Measurements from ENCODE around the gene XPNPEP2. TPM values are rescaled to one million over a fixed set of nuclear protein-coding genes. Genes with fewer than 3 reads are reported as not detected.

Gene XPNPEP2
- total and polyA plus RNA-seq, 9 donors: 3.0 to 12.9 (median 4.7) TPM

DNA sequence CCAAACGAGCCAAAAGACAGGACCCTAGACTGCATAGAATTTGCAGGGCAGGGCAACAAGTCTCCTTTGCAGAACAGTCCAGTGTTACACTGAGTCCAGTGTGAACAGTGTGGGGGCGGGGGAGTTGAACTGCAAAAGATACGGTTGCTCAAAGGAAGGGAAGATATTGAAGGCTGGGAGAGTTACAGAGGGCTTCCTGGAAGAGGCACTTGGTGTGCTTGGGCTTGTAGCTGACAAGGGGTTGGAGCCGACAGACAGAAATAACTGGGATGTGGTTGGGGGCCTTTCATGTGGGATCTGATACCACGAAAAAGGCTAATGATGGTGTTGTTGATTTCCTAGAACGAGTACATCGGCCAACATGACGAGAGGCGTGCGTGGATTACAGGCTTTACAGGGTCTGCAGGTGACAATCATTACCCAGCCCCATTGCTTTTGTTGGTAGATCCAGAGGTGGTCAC is 6.1 kb downstream of the XPNPEP2 start:
- Histone ChIP-seq H3K27me3 (ENCODE audit: control insufficient read depth, insufficient read depth, low read length) (peaks cover 31% of the 10 kb centered on the region), H3K27ac (ENCODE audit: low read length) (no peak overlapping the region), H3K9me3 (replicated peaks; ENCODE audit: control insufficient read depth, low read depth, low read length) (no peaks in the 10 kb centered on the region), H3K36me3 (ENCODE audit: control insufficient read depth, insufficient read depth, low read length) (no peaks in the 10 kb centered on the region), H3K4me3 (ENCODE audit: low read length) (no peak overlapping the region), H3K4me1 (ENCODE audit: control insufficient read depth, insufficient read depth, low read length) (peaks cover 7% of the 10 kb centered on the region)
- WGBS (ENCODE audit: insufficient coverage): 71% methylated on average over 5 of the region's 10 CpGs
- DNase-seq: no peak

DNA sequence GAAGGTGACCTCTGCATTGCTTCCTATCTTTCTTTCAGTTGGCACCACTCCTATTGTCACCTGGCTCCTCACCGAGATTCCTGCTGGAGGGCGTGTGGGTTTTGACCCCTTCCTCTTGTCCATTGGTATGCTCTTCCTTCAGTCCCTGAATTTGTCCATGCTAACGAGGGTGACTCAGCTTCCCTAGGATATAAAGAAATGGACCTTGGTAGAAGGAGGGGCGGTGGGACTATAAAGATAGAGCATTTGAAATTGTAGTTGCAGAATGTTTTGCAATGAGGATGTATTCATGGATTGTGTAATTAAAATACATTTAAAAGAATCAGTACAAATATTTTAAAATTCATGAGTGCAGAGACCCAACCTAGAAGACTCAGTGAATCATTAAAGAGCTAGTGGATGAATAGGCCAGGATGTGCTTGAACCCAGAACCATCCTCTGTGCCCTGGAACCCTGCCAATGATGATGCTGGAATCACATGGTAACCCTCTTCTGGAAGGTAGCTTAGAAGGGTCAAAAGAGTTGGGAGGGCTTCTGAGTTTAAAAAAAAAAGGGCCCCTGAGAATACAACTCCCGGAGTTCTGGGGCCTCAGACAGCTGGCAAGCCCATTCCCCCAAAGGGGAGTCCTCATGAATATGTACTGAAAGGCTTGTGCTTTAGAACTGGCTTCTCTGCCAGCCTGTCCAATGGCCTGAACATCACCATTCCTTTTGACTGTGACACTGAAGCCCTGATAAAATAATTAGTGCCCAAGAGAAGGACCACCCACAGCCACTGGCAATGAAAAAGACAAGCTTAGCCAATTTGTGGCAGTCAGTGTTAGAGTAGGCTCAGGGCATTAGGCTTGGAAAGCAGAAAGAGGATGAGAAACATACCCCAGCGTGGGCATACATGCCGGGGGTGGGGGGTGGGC is 8.0 kb downstream of the XPNPEP2 start:
- H3K27ac ChIP-seq (ENCODE audit: low read length): no peak overlapping the region
- H3K4me1 ChIP-seq (ENCODE audit: control insufficient read depth, insufficient read depth, low read length): peaks cover 7% of the 10 kb centered on the region
- H3K27me3 ChIP-seq (ENCODE audit: control insufficient read depth, insufficient read depth, low read length): peaks cover 34% of the 10 kb centered on the region
- DNase-seq: no peak
- H3K9me3 ChIP-seq (replicated peaks; ENCODE audit: control insufficient read depth, low read depth, low read length): no peaks in the 10 kb centered on the region
- H3K36me3 ChIP-seq (ENCODE audit: control insufficient read depth, insufficient read depth, low read length): no peaks in the 10 kb centered on the region
- no peak overlapping the region for H3K4me3 ChIP-seq (ENCODE audit: low read length)
- WGBS (ENCODE audit: insufficient coverage): 78% methylated on average over 2 of the region's 7 CpGs

DNA sequence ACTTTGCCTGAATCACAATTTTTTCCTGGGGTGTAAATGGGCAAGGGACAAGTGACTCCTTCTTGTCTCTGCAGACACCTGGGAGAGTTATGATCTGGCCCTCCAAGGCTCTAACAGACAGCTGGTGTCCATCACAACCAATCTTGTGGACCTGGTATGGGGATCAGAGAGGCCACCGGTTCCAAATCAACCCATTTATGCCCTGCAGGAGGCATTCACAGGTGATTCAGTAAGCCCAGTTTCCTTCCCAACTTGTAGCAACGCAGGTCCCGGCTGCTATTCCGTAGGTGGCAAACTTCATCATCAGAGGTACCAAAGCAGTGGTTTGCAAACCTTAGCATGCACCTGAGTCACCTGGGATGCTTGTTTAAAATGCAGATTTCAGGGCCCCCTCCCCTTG is 8.8 kb downstream of the XPNPEP2 start:
- H3K27me3 ChIP-seq (ENCODE audit: control insufficient read depth, insufficient read depth, low read length): peaks cover 36% of the 10 kb centered on the region
- WGBS (ENCODE audit: insufficient coverage): 84% methylated on average over 4 of the region's 4 CpGs
- no peak for DNase-seq
- peaks cover 5% of the 10 kb centered on the region for H3K4me1 ChIP-seq (ENCODE audit: control insufficient read depth, insufficient read depth, low read length)
- H3K9me3 ChIP-seq (replicated peaks; ENCODE audit: control insufficient read depth, low read depth, low read length): no peaks in the 10 kb centered on the region
- H3K4me3 ChIP-seq (ENCODE audit: low read length): no peak overlapping the region
- no peaks in the 10 kb centered on the region for H3K36me3 ChIP-seq (ENCODE audit: control insufficient read depth, insufficient read depth, low read length)
- no peak overlapping the region for H3K27ac ChIP-seq (ENCODE audit: low read length)

DNA sequence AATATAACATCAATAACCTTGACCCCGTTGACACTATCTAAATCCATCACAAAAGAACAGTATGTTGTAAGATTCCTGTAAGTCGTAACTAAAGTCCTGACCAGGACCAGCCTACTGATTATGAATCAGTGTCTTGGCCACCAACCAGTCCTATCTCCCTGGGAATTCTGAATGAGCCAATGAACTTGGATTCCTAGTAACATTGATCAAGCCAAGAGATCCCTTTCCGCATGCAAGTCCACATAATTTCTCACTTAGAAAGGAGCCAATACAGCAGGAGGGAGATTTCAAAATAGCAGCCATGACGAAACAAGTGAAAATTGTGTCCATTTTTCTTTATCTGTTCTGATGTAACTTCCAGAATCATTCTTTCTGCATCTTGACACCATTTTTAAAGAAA is 9.5 kb downstream of the XPNPEP2 start:
- H3K9me3 ChIP-seq (replicated peaks; ENCODE audit: control insufficient read depth, low read depth, low read length): no peaks in the 10 kb centered on the region
- no peaks in the 10 kb centered on the region for H3K36me3 ChIP-seq (ENCODE audit: control insufficient read depth, insufficient read depth, low read length)
- peaks cover 36% of the 10 kb centered on the region for H3K27me3 ChIP-seq (ENCODE audit: control insufficient read depth, insufficient read depth, low read length)
- H3K4me1 ChIP-seq (ENCODE audit: control insufficient read depth, insufficient read depth, low read length): peaks cover 2% of the 10 kb centered on the region
- no CpG with 5 or more reads among the region's 4 CpGs for WGBS (ENCODE audit: insufficient coverage)
- H3K4me3 ChIP-seq (ENCODE audit: low read length): no peak overlapping the region
- H3K27ac ChIP-seq (ENCODE audit: low read length): no peak overlapping the region
- peak; percentile 90 for DNase-seq

DNA sequence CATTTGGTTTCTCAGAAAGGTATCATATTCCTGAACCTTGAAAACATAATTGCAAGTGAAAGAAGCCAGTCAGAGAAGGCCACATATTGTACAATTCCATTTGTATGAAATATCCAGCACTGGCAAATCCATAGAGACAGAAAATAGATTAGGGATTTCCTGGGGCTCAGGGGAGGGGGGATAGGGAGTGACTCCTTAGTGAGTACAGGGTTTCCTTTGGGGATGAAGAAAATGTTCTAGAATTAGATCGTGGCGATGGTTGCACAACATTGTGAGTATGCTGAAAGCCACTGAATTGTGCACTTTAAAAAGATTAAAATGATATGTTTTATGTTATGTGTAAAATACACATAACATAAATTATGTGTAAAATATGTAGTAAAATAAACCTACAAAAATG is 10.3 kb downstream of the XPNPEP2 start:
- Histone ChIP-seq H3K27ac (ENCODE audit: low read length) (no peak overlapping the region), H3K27me3 (ENCODE audit: control insufficient read depth, insufficient read depth, low read length) (peaks cover 29% of the 10 kb centered on the region), H3K4me3 (ENCODE audit: low read length) (no peak overlapping the region), H3K4me1 (ENCODE audit: control insufficient read depth, insufficient read depth, low read length) (peaks cover 2% of the 10 kb centered on the region), H3K36me3 (ENCODE audit: control insufficient read depth, insufficient read depth, low read length) (no peaks in the 10 kb centered on the region), H3K9me3 (replicated peaks; ENCODE audit: control insufficient read depth, low read depth, low read length) (no peaks in the 10 kb centered on the region)
- no peak for DNase-seq
- no CpG with 5 or more reads among the region's 2 CpGs for WGBS (ENCODE audit: insufficient coverage)

DNA sequence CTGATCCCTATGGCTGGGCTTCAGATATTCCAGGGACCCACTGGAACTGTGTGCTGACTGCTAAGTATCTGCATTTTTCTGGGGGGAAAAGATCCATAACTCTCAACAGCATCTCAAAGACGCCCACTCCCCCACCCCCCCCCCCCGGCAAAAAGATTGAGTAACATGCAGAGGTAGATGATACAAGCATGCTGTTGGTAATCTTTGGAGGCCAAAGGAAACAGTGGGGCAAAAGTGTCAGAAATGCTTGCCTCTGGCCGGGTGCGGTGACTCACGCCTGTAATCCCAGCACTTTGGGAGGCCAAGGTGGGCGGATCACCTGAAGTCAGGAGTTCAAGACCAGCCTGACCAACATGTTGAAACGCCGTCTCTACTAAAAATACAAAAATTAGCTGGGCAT is 12.2 kb downstream of the XPNPEP2 start:
- peaks cover 8% of the 10 kb centered on the region for H3K4me1 ChIP-seq (ENCODE audit: control insufficient read depth, insufficient read depth, low read length)
- 83% methylated on average over 6 of the region's 8 CpGs for WGBS (ENCODE audit: insufficient coverage)

DNA sequence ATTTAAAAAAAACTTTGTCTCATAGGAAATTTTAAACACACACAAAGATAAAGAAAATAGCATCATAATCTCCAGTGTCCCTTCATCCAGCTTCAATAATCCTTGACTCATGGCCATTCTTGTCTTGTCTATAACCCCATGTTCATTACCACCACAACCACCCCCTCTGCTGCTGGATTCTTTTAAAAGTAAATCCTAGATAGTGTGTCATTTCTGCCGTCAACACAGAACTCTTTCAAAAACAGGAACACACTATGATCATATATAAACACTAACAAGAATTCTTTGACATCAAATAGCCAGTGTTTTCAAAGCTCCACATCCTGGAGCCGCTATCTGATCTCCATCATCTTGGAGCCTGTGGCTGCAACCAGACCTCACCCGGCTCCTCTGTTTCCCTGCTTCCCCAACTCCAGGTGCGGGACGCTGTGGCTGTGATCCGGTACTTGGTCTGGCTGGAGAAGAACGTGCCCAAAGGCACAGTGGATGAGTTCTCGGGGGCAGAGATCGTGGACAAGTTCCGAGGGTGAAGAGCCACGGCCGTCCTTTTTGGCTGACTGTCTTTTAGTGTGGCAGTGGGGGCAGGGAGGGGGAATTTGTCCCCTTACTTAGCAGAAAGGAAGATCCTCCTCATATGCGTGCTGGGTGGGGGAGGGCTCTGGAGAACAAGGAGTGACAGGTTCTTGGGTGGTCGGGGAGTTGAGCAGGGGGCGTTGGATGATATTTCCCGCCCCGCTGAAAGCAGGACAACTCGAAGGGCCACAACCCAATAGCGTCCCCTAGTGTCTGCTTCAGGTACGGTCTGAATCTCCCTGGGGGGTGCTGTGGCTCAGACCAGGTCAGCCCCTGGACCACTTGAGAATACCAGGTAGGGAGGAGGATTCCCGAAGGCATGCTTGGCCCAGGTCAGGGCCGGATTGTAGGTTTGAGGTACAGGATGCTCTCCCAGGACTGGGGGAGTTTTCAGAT is 15.6 kb downstream of the XPNPEP2 start:
- peaks cover 42% of the 10 kb centered on the region for H3K27me3 ChIP-seq (ENCODE audit: control insufficient read depth, insufficient read depth, low read length)
- peaks cover 9% of the 10 kb centered on the region for H3K4me1 ChIP-seq (ENCODE audit: control insufficient read depth, insufficient read depth, low read length)
- DNase-seq: no peak
- WGBS (ENCODE audit: insufficient coverage): 63% methylated on average over 14 of the region's 22 CpGs
- H3K27ac ChIP-seq (ENCODE audit: low read length): no peak overlapping the region
- no peaks in the 10 kb centered on the region for H3K9me3 ChIP-seq (replicated peaks; ENCODE audit: control insufficient read depth, low read depth, low read length)
- H3K36me3 ChIP-seq (ENCODE audit: control insufficient read depth, insufficient read depth, low read length): no peaks in the 10 kb centered on the region
- no peak overlapping the region for H3K4me3 ChIP-seq (ENCODE audit: low read length)

More for the DNA sequence above, 12.2 kb downstream of the XPNPEP2 start:
- peaks cover 37% of the 10 kb centered on the region for H3K27me3 ChIP-seq (ENCODE audit: control insufficient read depth, insufficient read depth, low read length)
- H3K27ac ChIP-seq (ENCODE audit: low read length): no peak overlapping the region
- DNase-seq: no peak
- H3K9me3 ChIP-seq (replicated peaks; ENCODE audit: control insufficient read depth, low read depth, low read length): no peaks in the 10 kb centered on the region
- no peaks in the 10 kb centered on the region for H3K36me3 ChIP-seq (ENCODE audit: control insufficient read depth, insufficient read depth, low read length)
- H3K4me3 ChIP-seq (ENCODE audit: low read length): no peak overlapping the region

DNA sequence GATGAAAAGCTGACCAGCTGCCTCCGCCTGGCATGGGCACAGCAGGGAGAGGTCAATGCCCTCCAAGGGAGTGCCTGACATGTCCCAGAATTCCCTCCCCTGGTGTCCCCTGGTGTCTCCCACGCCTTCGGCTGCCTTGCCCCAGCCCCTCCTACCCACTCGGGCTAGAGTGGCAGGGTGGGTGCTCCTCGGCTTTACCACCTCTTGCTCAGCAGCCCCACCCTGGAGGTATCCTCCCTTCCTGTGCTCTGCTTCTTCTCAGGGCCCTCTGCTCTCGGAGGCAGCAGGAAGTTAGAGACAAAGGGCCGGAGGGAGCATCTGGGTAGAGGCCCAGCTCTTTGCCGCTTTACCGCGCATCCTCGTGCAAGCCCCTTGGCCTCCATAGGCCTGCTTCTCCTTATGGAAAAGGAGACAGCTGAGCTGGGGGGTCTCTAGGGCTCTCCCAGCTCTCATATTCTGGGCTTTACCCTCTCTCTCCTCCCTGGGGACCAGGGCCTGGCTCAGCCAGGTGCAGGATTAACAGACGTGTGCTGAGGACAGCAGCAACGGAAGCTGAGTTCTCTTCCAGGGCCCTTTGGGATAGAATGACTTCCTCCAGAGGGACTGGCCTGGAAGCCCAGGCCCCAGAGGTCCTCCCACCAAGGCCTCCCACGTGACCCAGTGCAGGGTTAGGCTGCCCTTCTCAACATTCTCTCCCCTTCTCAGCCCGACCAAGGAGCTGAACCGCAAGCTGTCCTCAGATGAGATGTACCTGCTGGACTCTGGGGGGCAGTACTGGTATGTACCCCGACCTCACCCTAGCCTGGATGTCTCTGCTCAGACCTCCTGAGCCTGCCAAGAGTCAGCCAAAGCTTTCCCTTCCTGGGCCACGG is 17.2 kb downstream of the XPNPEP2 start:
- peaks cover 42% of the 10 kb centered on the region for H3K27me3 ChIP-seq (ENCODE audit: control insufficient read depth, insufficient read depth, low read length)
- H3K9me3 ChIP-seq (replicated peaks; ENCODE audit: control insufficient read depth, low read depth, low read length): no peaks in the 10 kb centered on the region
- no peak overlapping the region for H3K4me3 ChIP-seq (ENCODE audit: low read length)
- H3K36me3 ChIP-seq (ENCODE audit: control insufficient read depth, insufficient read depth, low read length): no peaks in the 10 kb centered on the region
- WGBS (ENCODE audit: insufficient coverage): 57% methylated on average over 14 of the region's 18 CpGs
- H3K27ac ChIP-seq (ENCODE audit: low read length): no peak overlapping the region
- peaks cover 11% of the 10 kb centered on the region for H3K4me1 ChIP-seq (ENCODE audit: control insufficient read depth, insufficient read depth, low read length)
- no peak for DNase-seq

DNA sequence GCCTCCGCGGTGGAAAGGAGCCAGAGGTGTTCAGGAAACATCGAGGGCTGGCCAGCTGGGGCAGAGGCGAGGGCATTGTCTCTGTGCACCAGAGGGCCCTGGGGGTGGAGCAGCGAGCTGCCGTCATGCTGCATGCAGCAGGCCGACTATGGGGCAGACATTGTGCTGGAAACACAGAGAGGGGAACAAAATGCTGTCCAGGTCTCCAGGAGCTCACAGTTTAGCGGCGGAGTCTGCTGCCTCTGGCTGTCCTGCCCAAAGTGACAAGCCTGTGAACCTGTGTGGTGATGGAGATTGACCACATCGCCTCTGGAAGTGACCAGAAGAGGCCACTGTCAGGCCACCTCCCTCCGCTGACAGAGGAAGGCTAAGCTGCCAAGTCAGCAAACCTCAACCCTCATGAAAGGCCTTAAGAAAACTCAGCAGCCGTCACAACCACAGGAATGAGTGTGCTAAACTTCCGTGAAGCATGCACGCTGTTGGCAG is 20.8 kb downstream of the XPNPEP2 start:
- WGBS (ENCODE audit: insufficient coverage): 41% methylated on average over 10 of the region's 14 CpGs
- peak; percentile 64 for DNase-seq
- H3K27ac ChIP-seq (ENCODE audit: low read length): no peak overlapping the region
- peaks cover 11% of the 10 kb centered on the region for H3K4me1 ChIP-seq (ENCODE audit: control insufficient read depth, insufficient read depth, low read length)
- no peaks in the 10 kb centered on the region for H3K36me3 ChIP-seq (ENCODE audit: control insufficient read depth, insufficient read depth, low read length)
- no peaks in the 10 kb centered on the region for H3K9me3 ChIP-seq (replicated peaks; ENCODE audit: control insufficient read depth, low read depth, low read length)
- H3K27me3 ChIP-seq (ENCODE audit: control insufficient read depth, insufficient read depth, low read length): peaks cover 30% of the 10 kb centered on the region
- no peak overlapping the region for H3K4me3 ChIP-seq (ENCODE audit: low read length)

Measured in muscle of leg (tissue), 11 donors.